SIG-M5 (cell line): ENCODE data around the gene RGL1.
A peak's percentile ranks its signal among the peaks of the same experiment; 100 is the strongest.

ENCODE experiments used
- DNase-seq: peaks from one replicate; lab custom pipeline; 2025; lab: John Stamatoyannopoulos, UW

RGL1 gene

DNA sequence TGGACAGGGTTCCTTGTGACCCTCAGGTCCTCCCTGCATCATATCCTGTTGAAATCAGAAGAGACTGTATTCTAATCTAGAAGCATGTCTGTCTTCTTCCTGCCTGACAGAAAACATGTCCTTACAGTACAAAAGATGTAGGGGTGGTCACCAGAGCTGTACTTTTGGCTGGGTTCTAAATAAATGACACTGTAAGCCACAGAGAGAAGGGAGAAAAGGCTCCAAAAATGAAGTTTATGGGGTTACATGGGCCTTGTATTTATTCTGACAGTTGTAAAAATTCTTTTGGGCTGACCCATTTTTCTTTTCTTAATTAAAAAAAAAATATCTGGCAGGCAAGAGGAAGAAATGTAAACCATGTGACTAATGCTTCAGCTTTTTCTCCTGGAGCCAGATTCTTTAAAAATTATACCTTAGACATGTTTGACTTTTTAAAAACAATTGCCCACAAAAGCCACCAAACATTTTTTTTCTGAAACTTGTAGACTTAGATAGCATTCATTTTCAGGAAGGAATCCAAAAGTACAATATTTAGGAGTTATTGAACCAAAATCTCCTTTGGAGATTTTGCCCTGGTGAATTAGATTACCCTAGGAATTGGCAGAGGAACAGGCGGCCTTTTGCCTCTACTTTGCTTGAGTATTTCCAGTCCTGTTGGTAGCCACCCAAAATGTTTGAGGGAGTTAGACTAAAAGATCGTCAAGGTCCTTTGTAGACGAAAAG lies 17.1 kb downstream of the RGL1 start:
- DNase-seq: no peak

GRCh38 chr1:183824291-183824690 lies 19.4 kb downstream of the RGL1 start:
- no peak for DNase-seq

DNA sequence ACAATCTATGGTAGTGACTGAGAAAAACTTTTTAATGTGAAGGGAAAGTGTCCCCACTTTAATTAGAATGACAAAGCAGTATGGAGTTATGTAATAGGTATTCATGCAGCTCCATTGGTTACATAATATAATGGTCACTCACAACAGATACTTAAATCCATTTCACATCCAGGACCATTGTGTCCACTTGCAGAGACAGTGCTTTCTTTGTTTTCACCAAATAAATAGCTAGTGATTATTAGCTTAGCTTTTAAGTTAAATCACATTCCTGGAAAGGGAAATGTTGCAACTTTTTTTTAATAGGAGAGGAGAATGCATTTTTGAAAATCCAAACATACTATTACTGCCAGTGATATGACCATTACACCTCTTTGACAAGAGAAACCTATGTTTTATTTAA lies 22.9 kb downstream of the RGL1 start:
- DNase-seq: no peak

GRCh38 chr1:183830389-183830788 lies 25.5 kb downstream of the RGL1 start:
- no peak for DNase-seq

DNA sequence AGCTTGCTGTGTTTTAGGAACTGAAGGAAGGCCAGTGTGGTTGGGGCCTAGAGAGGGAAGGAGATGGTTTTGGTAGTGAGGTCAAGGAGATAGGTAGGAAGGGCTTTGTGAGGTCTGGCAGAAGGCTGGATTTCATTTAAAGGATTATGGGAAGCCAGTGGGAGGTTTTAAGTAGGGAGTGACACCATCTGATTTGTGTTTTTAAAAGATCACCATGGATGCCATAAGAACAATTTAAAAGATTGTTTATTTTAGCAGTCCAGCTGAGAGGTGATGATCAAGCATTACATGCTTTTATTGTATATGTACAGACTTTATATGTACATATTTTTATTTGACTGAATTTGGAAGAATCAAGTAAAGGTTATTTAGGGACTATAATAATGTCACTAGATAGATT lies 26.4 kb downstream of the RGL1 start:
- no peak for DNase-seq

DNA sequence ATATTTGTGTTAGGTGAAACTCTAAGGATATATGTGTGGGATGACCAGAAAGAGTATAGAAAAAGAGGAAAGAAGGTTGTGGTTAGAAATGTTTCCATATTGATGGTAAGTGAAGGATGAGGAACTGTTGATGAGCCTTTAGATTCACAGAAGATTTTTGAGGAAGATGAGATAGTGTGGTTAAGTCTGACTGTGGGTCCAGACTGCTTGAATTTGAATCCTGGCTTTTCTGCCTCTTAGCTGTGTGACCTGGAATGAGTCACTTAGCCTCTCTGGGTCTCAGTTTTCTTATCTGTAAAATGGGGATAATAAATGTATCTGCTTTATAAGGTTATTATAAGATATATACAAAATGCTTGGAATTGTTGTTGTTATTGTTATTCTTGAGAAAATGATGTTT lies 27.5 kb downstream of the RGL1 start:
- DNase-seq: peak; percentile 73

GRCh38 chr1:183834568-183834967 lies 29.6 kb downstream of the RGL1 start:
- DNase-seq: no peak

DNA sequence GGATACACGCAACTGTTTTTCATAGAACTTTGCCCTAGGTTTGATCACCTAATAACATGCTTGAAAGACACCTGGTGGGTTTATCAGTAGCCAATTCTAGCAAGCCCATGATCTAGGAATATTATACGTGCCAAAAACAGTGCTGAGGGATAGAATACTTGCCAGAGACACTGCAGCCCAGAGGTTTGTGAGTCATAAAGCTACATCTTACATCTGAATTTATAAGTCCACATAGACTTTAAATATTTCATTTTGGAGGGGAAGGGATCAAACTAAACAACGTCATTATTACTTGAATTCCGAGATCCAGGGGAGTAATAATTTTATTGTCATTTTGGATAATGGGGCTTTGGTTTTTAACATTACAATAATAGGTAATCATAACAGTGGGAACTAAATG lies 31.7 kb downstream of the RGL1 start:
- no peak for DNase-seq

DNA sequence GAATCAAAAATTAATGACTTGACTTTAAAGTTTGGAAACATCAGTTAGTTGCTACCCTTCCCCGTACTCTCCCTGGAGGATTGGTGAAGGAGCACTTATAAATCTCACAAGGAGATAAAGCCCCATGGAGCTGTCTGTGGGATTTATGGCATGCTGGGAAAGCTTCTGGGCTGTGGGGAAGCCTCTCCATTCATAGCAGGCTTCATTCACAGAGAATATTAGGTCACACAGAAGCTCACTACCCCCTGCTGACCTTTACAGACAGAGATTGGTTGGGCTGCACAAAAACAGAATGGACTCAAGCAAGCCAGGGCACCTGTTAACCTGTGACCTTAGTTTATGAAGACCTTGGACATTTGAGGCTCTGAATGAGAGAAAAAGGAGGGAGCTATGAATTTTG lies 32.1 kb downstream of the RGL1 start:
- no peak for DNase-seq

DNA sequence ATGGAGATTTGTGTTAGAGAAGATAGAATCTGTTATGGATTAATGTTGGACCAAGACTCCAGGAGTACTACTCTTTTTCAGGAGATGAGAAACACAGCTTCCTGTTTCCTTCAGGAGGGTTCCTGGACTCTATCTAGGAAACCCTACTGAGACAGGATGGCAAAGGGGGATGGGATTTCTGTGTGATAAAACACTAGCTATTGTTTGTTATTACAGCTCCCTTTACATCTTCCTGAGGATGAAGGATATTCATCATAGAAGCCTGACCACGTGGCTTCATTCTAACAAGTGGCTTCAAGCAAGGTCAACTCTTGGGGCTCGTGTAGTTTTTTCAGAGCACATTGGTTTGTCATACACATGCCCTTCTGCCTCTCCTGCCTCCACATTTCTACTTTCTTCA lies 33.3 kb downstream of the RGL1 start:
- no peak for DNase-seq

- DNase-seq: no peak
Observed at GRCh38 chr1:183840140-183840539, 35.2 kb downstream of the RGL1 start.

DNA sequence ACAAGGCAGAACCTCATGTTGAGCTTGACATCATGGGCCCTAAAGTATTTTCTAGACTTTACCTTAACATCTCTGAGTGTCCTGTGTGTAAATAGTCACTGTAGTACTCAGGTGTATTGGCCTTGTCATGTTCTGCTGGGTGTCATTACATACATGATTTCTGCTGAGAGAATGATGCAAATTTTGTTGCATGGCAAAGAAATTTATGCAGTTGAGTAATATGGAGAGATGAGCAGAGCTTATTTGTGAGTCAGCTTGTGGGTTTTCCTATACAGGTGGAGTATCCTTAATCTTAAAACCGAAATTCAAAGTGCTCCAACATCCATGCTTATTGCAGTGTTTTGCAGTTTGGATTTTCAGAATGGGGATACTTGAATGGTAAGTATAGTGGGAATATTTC lies 36.6 kb downstream of the RGL1 start:
- DNase-seq: no peak

DNA sequence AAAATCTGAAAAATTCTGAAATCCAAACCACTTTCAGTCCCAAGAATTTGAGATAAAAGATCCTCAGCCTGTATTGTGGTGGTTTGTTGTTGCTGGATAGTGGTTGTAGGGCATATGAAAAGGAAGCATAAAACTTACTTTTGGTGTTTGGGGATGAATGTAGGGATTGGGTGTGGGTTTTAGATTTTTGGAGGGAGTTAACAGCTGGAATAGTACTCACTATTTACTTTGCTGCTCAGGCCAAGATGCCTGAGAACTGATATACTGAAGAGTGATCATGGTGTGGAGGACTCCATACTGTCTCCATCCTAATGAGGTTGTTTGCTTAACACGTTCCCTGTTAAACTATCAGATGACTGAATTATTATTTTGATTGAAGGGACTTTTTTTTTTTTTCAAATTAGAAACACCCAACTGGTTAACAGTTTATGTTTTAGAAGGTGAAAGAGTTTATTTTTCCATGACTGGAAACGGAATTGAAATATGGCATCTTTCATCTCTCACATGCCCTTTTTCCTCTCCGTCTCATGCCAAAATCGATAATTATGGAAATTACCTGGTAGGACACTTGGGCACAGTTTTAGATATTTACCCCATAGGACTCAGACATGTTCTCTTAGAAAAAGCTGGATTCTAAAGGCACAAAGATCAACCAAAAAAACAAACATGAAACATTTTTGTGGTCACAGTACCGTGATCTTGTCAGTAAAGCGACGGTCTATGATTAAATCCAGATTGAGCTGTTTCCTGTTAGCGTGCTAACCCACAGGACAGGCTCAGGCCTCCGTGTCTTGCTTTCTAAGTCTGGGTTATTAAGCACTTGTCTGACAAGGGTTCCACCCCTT lies 37.3 kb downstream of the RGL1 start:
- DNase-seq: no peak

DNA sequence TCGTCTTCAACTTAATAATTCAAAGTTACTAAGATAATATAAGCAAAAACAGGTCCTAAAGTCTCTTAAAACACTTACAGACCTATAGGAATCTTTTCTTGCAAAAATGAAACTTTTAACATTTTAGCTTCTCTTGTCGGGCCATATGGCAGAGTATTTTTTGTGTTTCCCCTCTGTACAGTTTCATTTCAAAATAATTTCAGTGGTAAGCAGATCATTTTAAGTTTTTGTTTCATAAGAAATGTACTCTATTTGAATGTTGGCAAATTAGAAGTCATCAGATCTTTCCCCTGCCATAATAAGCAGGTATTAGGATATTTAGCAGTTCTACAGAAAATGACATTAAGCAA lies 37.9 kb downstream of the RGL1 start:
- no peak for DNase-seq

DNA sequence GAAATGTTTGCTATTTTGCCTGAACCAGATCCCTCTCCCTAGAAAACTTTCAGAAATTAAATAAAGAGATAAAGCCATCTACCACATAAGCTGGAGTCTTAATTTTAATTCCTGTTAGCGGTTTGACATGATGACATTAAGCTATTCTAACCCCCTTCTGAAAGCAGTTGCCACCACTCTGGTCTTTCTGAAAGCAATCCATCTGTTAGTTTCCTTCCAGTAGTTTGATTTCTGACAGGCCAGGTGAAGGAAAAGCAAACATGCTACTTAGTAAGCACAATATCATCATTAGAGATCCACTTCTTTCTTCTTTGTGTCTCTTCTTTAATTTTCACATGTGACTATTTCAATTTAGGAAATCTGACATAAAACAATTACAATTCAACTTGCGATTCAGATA lies 39.9 kb downstream of the RGL1 start:
- no peak for DNase-seq

DNA sequence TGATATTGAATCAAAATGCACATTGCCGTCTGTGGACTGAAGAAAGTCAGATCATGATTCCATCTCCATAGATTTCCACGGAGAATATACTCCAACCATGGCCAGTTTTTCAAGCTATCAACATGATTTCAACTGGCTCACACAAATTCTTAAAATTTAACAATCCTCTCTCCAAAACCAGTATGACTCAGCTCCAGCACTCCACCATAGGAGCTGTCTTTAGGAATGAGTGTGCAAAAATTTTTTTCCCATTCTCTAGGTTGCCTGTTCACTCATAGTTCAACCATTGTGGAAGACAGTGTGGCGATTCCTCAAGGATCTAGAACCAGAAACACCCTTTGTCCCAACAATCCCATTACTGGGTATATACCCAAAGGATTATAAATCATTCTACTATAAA lies 40.8 kb downstream of the RGL1 start:
- DNase-seq: no peak

GRCh38 chr1:183847641-183848040 lies 42.7 kb downstream of the RGL1 start:
- DNase-seq: no peak

DNA sequence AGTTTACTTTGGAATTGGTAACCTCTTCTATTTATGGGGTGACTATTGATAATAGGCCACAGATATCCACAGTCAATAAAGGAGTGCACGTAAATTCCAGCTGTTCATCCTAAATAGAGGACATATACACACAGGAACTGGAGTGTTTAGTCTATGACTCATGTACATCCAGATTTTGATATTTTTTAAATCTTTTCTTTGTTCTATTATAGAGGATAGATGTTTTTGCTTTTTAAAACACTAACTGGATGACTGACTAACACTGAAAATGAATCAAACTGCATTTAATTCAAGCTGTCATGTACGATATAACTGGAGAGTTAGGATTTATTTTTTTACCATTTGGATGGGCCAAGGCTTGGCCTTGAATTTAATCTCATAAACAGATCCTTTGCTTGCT lies 45.9 kb downstream of the RGL1 start:
- no peak for DNase-seq

DNA sequence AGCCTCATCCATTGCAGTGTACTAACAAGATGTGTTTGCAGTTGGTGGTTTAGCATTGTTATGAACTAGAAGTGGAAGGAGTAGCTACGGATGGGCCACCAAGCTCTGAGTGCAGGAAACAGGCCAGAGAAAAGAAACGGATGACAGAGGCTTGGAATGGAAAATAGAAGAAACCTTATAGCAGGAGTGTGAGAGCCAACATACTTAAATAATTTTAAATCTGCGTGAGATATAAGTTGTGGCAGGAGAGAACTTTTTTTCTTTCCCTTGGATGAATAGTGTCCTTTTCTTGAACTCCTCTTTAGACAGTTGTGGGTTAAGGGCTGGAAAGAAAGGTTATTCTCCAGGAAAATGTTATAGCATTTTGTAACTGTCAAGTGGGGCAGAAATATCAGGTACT lies 54.2 kb downstream of the RGL1 start:
- no peak for DNase-seq

GRCh38 chr1:183859831-183860230 lies 54.9 kb downstream of the RGL1 start:
- DNase-seq: no peak

DNA sequence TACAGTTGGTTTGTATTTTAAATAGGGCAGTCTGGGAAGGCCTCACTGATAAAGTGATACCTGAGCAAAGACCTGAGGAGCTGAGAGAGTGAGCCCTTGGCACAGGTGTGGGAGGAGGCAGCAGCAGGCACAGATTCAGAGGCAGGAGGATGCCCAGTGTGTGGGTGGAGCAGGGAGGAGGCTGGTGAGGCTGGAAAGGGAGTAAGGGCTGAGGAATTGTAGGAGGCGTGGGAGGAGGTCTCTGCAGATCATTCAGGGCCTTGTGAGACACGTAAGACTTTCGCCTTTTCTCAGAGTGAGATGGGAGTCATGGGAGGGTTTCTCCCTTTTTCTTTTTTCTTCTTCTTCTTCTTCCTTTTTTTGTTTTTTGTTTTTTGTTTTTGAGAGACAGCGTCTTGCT lies 58.0 kb downstream of the RGL1 start:
- no peak for DNase-seq

DNA sequence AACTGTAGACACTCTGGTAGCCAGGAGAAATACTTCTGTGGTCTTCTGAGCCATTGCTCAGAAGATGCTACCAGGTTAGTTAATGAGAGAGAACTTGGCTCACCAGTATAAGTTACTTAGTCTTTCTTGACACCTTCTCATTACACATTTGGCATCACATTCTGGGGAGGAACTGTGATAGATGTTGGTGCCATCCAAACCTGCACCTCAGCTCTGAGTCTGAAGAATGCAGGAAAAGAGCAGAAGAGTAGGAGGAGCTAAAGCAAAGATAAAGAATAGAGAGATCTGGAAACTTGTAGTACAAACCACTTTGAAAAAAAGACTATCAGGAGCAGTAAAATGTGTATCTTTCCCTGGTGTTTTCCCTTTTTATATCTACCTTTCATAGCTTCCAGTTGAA lies 58.9 kb downstream of the RGL1 start:
- DNase-seq: no peak

- DNase-seq: no peak
Observed at GRCh38 chr1:183864611-183865010, 59.7 kb downstream of the RGL1 start.

DNA sequence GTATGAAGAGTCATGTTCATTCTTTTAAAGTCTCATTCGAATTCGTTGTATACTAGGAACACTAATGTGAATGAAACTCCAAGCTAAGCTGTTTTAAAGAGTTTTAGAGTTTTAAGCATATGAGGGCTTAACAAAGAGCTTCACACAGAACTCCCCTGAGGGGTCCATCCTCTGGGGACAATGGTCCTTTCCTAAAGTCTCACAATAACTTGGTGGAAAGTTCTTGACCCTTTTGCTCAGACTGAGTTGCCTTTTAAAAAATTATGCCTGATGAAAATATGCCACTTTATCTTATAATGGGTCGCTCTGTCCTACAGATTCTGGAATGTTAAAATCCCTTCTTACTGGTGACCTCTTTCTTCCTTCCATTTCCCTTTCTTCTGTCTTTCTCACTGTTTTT lies 64.3 kb downstream of the RGL1 start:
- no peak for DNase-seq
